ENCODE measurements around the gene IRF8.
"Not testable (repeated sequence)": the region's sequence is repeated elsewhere in the genome, so short reads cannot be mapped to it uniquely, and the experiment has no call there.

The IRF8 gene

GRCh38 chr16:85864965-85865364, 34.0 kb upstream of the IRF8 start:
- in situ Hi-C loops (cut with HindIII; ENCODE audit: low pct_ligation_motif_present, low pct_unique_long_range_greater_than_20kb, low sequenced_read_pairs): no loop called here
- no peak for DNase-seq

GRCh38 chr16:85867189-85867588, 31.8 kb upstream of the IRF8 start:
- in situ Hi-C loops (cut with HindIII; ENCODE audit: low pct_ligation_motif_present, low pct_unique_long_range_greater_than_20kb, low sequenced_read_pairs): no loop called here

GRCh38 chr16:85868495-85868894, 30.5 kb upstream of the IRF8 start:
- no peak for DNase-seq
- in situ Hi-C loops (cut with HindIII; ENCODE audit: low pct_ligation_motif_present, low pct_unique_long_range_greater_than_20kb, low sequenced_read_pairs): no loop called here

More at GRCh38 chr16:85867189-85867588, 31.8 kb upstream of the IRF8 start:
- no peak for DNase-seq

- DNase-seq: no peak
- in situ Hi-C loops (cut with HindIII; ENCODE audit: low pct_ligation_motif_present, low pct_unique_long_range_greater_than_20kb, low sequenced_read_pairs): no loop called here
Measured at GRCh38 chr16:85869206-85869605, 29.8 kb upstream of the IRF8 start.

GRCh38 chr16:85869785-85870558, 29.0 kb upstream of the IRF8 start:
- DNase-seq: no peak
- in situ Hi-C loops (cut with HindIII; ENCODE audit: low pct_ligation_motif_present, low pct_unique_long_range_greater_than_20kb, low sequenced_read_pairs): no loop called here

- in situ Hi-C loops (cut with HindIII; ENCODE audit: low pct_ligation_motif_present, low pct_unique_long_range_greater_than_20kb, low sequenced_read_pairs): no loop called here
Measured at GRCh38 chr16:85871756-85872155, 27.2 kb upstream of the IRF8 start.

GRCh38 chr16:85872734-85873133, 26.2 kb upstream of the IRF8 start:
- no peak for DNase-seq
- in situ Hi-C loops (cut with HindIII; ENCODE audit: low pct_ligation_motif_present, low pct_unique_long_range_greater_than_20kb, low sequenced_read_pairs): no loop called here

More at GRCh38 chr16:85871756-85872155, 27.2 kb upstream of the IRF8 start:
- DNase-seq: no peak

GRCh38 chr16:85873153-85873552, 25.8 kb upstream of the IRF8 start:
- no peak for DNase-seq
- in situ Hi-C loops (cut with HindIII; ENCODE audit: low pct_ligation_motif_present, low pct_unique_long_range_greater_than_20kb, low sequenced_read_pairs): no loop called here

GRCh38 chr16:85874031-85874430, 24.9 kb upstream of the IRF8 start:
- DNase-seq; in situ Hi-C loops (cut with HindIII; ENCODE audit: low pct_ligation_motif_present, low pct_unique_long_range_greater_than_20kb, low sequenced_read_pairs): not testable (repeated sequence)

GRCh38 chr16:85878407-85878806, 20.6 kb upstream of the IRF8 start:
- in situ Hi-C loops (cut with HindIII; ENCODE audit: low pct_ligation_motif_present, low pct_unique_long_range_greater_than_20kb, low sequenced_read_pairs): no loop called here
- DNase-seq: no peak

GRCh38 chr16:85878875-85879274, 20.1 kb upstream of the IRF8 start:
- DNase-seq: peak; percentile 80
- in situ Hi-C loops (cut with HindIII; ENCODE audit: low pct_ligation_motif_present, low pct_unique_long_range_greater_than_20kb, low sequenced_read_pairs): no loop called here

GRCh38 chr16:85879549-85879948, 19.4 kb upstream of the IRF8 start:
- in situ Hi-C loops (cut with HindIII; ENCODE audit: low pct_ligation_motif_present, low pct_unique_long_range_greater_than_20kb, low sequenced_read_pairs): no loop called here
- no peak for DNase-seq

- in situ Hi-C loops (cut with HindIII; ENCODE audit: low pct_ligation_motif_present, low pct_unique_long_range_greater_than_20kb, low sequenced_read_pairs): no loop called here
- no peak for DNase-seq
Measured at GRCh38 chr16:85879975-85880831, 18.8 kb upstream of the IRF8 start.

GRCh38 chr16:85880861-85881260, 18.1 kb upstream of the IRF8 start:
- in situ Hi-C loops (cut with HindIII; ENCODE audit: low pct_ligation_motif_present, low pct_unique_long_range_greater_than_20kb, low sequenced_read_pairs): no loop called here

GRCh38 chr16:85881436-85881835, 17.5 kb upstream of the IRF8 start:
- in situ Hi-C loops (cut with HindIII; ENCODE audit: low pct_ligation_motif_present, low pct_unique_long_range_greater_than_20kb, low sequenced_read_pairs): no loop called here
- DNase-seq: no peak

More at GRCh38 chr16:85880861-85881260, 18.1 kb upstream of the IRF8 start:
- DNase-seq: no peak

GRCh38 chr16:85882181-85882810, 16.7 kb upstream of the IRF8 start:
- in situ Hi-C loops (cut with HindIII; ENCODE audit: low pct_ligation_motif_present, low pct_unique_long_range_greater_than_20kb, low sequenced_read_pairs): no loop called here
- no peak for DNase-seq

GRCh38 chr16:85883813-85884212, 15.1 kb upstream of the IRF8 start:
- in situ Hi-C loops (cut with HindIII; ENCODE audit: low pct_ligation_motif_present, low pct_unique_long_range_greater_than_20kb, low sequenced_read_pairs): no loop called here
- DNase-seq: no peak

GRCh38 chr16:85884808-85885463, 14.0 kb upstream of the IRF8 start:
- DNase-seq: no peak
- in situ Hi-C loops (cut with HindIII; ENCODE audit: low pct_ligation_motif_present, low pct_unique_long_range_greater_than_20kb, low sequenced_read_pairs): no loop called here

GRCh38 chr16:85885537-85885936, 13.4 kb upstream of the IRF8 start:
- no peak for DNase-seq
- in situ Hi-C loops (cut with HindIII; ENCODE audit: low pct_ligation_motif_present, low pct_unique_long_range_greater_than_20kb, low sequenced_read_pairs): no loop called here
